GM21390 (cell line): Measurements from ENCODE around the gene LTF.
"Not testable (repeated sequence)": the region's sequence is repeated elsewhere in the genome, so short reads cannot be mapped to it uniquely, and the experiment has no call there.

ENCODE experiments used
- ATAC-seq: cut with Tn5 transposase; IDR thresholded peaks from one replicate; pipeline ENCODE4 v1.9.1; 2021; ENCODE audit not compliant: unreplicated experiment

LTF gene

GRCh38 chr3:46464326-46465195 lies at the start of gene LTF:
Gene LTF, minus strand, starts transcription at chr3:46464905. Its CDS starts 38 bp downstream, at chr3:46464867.
- ATAC-seq: no peak

DNA sequence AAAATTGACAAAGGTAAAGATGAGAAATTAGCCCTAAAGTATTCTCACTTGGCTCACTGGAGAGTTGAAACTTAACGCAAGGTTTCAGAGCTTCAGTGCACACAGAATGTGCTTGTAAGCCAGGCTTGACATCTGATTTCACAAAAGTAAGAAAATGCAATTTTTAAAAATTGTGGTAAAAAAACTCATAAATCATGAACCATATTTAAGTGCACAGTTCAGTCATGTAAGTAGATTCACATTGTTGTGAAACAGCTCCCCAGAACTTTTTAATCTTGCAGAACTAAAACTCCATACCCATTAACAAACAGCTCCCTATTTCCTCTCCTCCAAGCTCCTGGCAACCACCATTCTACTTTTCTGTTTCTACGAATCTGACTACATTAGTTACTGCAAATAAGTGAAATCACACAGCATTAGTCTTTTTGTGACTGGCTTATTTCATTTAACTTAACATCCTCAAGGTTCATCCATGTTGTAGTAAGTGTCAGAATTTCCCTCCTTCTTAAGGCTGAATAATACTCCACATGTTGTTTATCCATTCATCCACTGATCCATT lies 47.6 kb upstream of the LTF start:
- no peak for ATAC-seq

DNA sequence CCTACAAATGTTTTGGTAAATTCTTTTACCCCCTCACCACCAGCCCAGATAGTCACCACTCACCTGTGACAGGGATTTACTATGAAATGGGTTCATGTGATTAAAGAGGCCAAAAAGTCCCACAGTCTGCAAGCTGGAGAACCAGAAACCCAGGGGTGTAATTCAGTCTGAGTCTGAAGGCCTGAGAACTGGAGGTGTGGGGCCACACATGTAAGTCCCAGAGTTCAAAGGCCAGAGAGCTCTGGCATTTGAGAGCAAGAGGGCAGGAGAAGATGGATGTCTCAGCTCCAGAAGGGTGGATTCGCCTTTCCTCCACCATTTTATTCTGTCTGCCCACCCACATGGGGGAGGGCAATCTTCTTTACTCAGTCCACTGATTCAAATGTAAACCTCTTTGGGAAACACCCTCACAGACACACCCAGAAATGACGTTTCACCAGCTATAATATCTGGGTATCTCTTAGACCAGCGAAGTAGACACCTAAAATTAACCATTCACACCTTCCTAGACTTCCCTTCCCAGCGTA lies 45.0 kb upstream of the LTF start:
- ATAC-seq: no peak

DNA sequence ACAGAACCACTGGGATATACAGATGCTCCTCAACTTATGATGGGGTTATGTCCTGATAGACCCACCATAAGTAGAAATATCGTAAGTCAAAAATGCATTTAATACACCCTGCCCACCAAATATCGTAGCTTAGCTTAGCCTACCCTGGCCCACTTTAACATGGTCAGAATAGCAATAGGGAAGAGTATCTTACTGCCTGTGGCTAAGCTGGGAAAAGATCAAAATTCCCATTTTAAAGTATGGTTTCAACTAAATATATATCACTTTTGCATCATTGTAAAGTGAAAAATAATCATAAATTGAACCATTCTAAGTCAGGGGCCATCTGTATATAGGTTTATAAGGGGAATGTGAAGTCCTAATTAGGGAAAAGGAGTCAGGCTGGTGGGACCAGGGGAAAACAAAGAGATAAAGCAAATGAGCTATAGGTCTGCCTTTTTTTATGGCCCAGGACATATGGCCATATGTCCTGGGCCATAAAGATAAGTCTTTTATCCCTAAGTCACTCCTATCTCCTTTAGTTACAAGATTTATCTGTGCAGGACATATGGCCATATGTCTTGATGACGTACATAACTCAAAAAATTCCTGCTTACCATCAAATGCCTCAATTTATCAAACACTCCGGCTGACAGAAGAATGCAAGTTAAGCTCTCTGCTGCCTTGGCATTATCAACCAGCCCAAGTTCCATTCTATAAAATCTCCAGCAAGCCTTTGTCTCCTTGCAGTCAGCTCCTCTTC lies 44.3 kb upstream of the LTF start:
- ATAC-seq: no peak

DNA sequence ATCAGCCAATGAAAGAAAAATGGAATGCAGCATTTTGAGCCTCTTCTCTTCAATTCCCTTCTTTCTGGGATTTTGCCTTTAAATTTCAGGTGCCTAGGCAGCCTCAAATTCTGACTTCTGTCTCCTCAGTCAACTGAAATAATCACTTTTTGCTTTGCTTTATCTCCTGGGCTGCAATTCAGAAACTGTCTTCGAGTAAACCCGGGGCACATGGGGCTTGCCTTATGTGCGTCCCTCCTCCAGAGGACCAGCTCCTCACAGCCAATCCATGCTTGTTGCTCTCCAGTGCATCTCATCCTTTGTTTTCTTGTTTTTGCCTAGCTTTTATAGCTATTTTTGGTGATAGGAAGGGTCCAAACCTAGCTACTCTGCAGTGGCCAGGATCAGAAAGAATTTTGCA lies 41.8 kb upstream of the LTF start:
- ATAC-seq: no peak

DNA sequence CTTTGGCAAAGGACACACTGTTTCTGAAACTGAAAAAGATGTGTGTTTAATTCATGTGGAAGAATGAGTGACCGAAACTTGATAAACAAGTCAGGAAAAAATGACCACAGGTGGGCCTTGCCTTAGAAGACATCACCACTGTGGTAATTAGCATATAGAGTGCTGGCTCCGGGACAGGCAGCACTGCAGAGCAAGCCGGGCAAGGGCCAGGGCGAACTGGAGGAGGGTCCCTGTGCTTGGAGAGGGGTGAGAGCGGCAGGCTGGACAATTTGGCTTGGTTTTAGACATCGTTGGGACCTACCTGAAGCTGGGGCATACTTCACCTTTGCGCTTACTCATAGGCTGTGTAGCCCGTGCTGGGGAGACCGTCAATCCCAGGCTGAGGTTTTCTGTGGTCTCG lies 41.2 kb upstream of the LTF start:
- ATAC-seq: no peak

- ATAC-seq: no peak
Measured at GRCh38 chr3:46504789-46505188, 40.1 kb upstream of the LTF start.

GRCh38 chr3:46503200-46503874 lies 38.6 kb upstream of the LTF start:
- ATAC-seq: no peak

GRCh38 chr3:46501702-46502101 lies 37.0 kb upstream of the LTF start:
- ATAC-seq: no peak

- ATAC-seq: peak; percentile 51
Measured at GRCh38 chr3:46500656-46501635, 36.2 kb upstream of the LTF start.

DNA sequence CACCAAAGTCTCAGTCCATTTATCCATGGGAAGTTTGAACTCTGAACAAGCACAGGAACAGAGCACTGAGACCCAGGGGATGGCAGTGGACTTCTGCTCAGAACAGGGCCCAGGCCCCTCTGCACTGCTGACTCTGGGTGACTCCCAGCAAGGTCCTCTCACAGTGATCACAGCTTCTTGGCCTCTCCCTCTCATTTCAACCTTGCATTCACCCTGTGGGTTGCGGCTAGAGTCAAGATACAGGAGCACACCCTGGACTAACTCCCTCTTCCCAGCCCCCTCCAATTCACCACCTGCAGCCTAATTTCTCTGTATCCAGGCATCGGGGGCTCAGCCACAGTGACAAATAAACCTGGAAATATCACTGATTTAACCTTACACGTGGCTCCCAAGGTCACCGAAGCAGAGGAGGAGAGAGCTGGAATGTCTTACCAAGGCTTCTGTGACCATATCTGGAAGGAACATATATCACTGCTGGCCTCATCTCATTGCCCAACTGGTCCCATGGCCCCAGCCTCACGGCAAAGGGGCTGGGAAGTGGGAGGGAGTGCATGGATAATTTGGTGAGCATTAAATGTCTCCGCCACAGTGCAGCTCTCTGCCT lies 34.3 kb upstream of the LTF start:
- ATAC-seq: no peak

DNA sequence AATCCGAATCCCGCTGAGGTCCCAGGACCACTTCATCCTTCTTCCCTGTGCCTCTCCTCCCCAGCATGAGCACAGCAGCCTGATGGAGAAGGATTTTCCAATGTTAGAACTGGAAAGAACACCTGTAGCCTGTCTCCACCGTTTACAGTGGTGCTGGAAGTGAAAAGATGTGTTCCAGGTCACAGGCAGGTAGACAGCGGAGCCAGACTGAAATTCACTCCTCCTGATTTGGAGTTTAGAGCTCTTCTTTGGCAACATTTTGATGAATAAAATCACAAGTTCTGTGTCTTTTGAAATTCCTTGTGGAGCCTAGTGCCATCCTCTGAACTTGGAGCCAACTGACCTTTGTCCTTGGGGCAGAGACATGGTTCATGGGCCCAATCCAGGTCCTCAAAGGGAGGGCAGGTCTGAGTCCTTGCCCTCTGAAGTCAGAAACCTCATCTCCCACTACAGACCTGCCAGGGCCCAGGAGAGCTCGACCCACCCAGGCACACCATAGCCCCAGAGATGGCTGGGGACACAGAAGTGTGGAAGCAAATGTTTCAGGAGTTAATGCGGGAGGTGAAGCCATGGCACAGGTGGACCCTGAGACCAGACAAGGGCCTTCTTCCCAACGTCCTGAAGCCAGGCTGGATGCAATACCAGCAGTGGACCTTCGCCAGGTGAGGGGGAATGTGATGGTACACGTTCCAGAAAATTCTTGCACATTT lies 33.0 kb upstream of the LTF start, which contains the start of gene RTP3:
Gene RTP3 (plus strand): TSS at position 421 of the 710 bp plus-strand sequence. CDS start 87 bp downstream, at position 508.
- ATAC-seq: no peak

GRCh38 chr3:46496746-46497555 lies 32.2 kb upstream of the LTF start:
- ATAC-seq: no peak

DNA sequence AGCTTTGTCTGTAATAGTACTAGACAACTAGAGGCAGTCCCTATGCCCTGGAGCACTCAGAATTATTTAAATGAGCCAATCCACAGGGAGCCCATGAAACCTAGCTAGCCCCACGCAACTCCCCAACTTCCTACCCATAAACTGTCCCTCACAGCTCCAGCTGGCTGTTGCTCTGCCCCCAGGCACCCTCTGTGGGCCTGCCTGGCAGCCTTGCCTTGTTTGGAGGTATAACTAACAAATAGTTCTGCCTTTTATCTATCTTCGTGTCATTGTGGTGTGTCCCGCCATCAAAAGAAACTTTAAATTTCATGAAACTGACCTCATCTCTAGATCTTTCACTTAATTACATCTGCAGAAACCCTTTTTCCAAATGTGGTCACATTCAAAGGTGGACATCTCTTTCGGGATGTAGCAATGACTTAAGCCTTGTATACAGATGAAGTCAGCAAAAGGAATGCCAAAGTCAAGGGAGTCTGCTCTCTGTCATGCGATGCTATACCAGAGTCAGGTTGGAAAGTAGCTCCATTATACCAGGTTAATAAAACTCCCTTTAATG lies 31.3 kb upstream of the LTF start:
- no peak for ATAC-seq

- ATAC-seq: not testable (repeated sequence)
Measured at GRCh38 chr3:46494491-46494890, 29.8 kb upstream of the LTF start.

GRCh38 chr3:46492890-46493547 lies 28.3 kb upstream of the LTF start:
- ATAC-seq: no peak
